ENCODE results near the gene CRELD1.

Gene CRELD1

DNA sequence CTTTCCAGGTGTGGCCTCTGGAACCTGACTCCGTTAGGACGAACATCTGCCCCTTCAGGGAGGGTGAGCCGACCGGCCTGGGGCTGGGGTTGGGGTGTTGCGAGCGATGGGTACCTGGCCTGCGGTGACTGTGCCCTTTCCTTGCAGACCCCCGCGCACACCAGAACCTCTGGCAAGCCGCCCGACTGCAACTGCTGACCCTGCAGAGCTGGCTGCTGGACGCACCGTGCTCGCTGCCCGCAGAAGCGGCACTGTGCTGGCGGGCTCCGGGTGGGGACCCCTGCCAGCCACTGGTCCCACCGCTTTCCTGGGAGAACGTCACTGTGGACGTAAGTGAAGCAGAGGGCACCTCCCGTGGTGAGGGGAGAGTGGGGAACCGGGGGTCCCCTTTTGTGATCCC is 5.5 kb upstream of the CRELD1 start:
- Histone ChIP-seq H3K79me1 (ENCODE audit: low read length) (peaks cover 5% of the 10 kb centered on the region), H4K12ac (ENCODE audit: low read depth, low read length) (no peak overlapping the region), H2BK12ac (ENCODE audit: low read length) (no peak overlapping the region), H3K9me3 (ENCODE audit: insufficient read depth, low read depth, low read length) (no peaks in the 10 kb centered on the region), H3K79me2 (ENCODE audit: control insufficient read depth, insufficient read depth, low read length, poor library complexity) (peaks cover 2% of the 10 kb centered on the region), H3K27me3 (ENCODE audit: insufficient read depth, low read length) (no peaks in the 10 kb centered on the region), H3K4me2 (ENCODE audit: low read length) (no peak overlapping the region), H3K9ac (ENCODE audit: low read length) (no peak overlapping the region), H3K4ac (ENCODE audit: low read depth, low read length) (no peak overlapping the region), H3K18ac (ENCODE audit: low read length) (no peak overlapping the region), H2BK120ac (ENCODE audit: insufficient read depth, low read length, poor library complexity) (no peak overlapping the region), H3K4me3 (ENCODE audit: low read depth, low read length) (no peak overlapping the region), H2BK5ac (ENCODE audit: low read depth, low read length, poor library complexity) (no peak overlapping the region), H3K14ac (ENCODE audit: low read length) (no peak overlapping the region), H2AFZ (ENCODE audit: insufficient read depth, low read length, poor library complexity) (no peak overlapping the region), H4K8ac (ENCODE audit: low read depth, low read length) (no peak overlapping the region), H2AK5ac (ENCODE audit: low read length) (no peak overlapping the region), H4K91ac (ENCODE audit: low read depth, low read length) (no peak overlapping the region), H3K36me3 (ENCODE audit: control insufficient read depth in 1 of 2, insufficient read depth in 2 of 2, low read length in 2 of 2) (peaks cover 10 to 11% of the 10 kb centered on the region in 2 experiments), H3K27ac (ENCODE audit: low read depth, low read length) (no peak overlapping the region), H3K23ac (ENCODE audit: low read length) (no peak overlapping the region), H3K4me1 (ENCODE audit: control insufficient read depth in 1 of 2, insufficient read depth in 2 of 2, low read length in 2 of 2) (peaks cover 0 to 3% of the 10 kb centered on the region in 2 experiments)
- no CpG with 5 or more reads among the region's 23 CpGs for WGBS (ENCODE audit: extremely low coverage, insufficient coverage, insufficient read length)
- DNase-seq = no peak

- WGBS (ENCODE audit: extremely low coverage, insufficient coverage, insufficient read length) = no CpG with 5 or more reads among the region's 4 CpGs
Observed at GRCh38 chr3:9930804-9931418, 2.7 kb upstream of the CRELD1 start.

DNA sequence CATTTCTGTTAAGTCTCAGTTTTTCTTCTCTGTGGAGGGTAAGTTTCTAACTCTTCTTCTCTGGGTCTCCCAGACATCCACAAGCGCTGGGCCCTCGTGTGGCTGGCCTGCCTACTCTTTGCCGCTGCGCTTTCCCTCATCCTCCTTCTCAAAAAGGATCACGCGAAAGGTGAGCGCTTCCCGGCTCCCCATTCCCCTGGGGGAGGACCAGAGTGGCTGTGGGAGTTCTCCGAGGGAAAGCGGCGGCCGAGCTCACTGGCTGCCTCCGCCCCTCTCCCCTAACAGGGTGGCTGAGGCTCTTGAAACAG is 1.1 kb upstream of the CRELD1 start:
- whole genome bisulfite sequencing (ENCODE audit: extremely low coverage, insufficient coverage, insufficient read length) = no CpG with 5 or more reads among the region's 13 CpGs
- H3K27me3 ChIP-seq (ENCODE audit: insufficient read depth, low read length) = no peaks in the 10 kb centered on the region
- no peak overlapping the region for H3K23ac ChIP-seq (ENCODE audit: low read length)
- H3K4me1 ChIP-seq (ENCODE audit: control insufficient read depth in 1 of 2, insufficient read depth in 2 of 2, low read length in 2 of 2) = peaks cover 8 to 12% of the 10 kb centered on the region in 2 experiments
- H4K91ac ChIP-seq (ENCODE audit: low read depth, low read length) = no peak overlapping the region
- no peak overlapping the region for H2BK12ac ChIP-seq (ENCODE audit: low read length)
- peak overlapping the region; percentile 99 for H3K4me2 ChIP-seq (ENCODE audit: low read length)
- peak overlapping the region; percentile 69 for H2AFZ ChIP-seq (ENCODE audit: insufficient read depth, low read length, poor library complexity)
- no peak overlapping the region for H3K27ac ChIP-seq (ENCODE audit: low read depth, low read length)
- H3K79me2 ChIP-seq (ENCODE audit: control insufficient read depth, insufficient read depth, low read length, poor library complexity) = peaks cover 4% of the 10 kb centered on the region
- H4K8ac ChIP-seq (ENCODE audit: low read depth, low read length) = peak overlapping the region; percentile 47
- no peak overlapping the region for H3K4me3 ChIP-seq (ENCODE audit: low read depth, low read length)
- H3K14ac ChIP-seq (ENCODE audit: low read length) = no peak overlapping the region
- no peaks in the 10 kb centered on the region for H3K9me3 ChIP-seq (ENCODE audit: insufficient read depth, low read depth, low read length)
- no peak overlapping the region for H2AK5ac ChIP-seq (ENCODE audit: low read length)
- DNase-seq = no peak
- no peak overlapping the region for H2BK120ac ChIP-seq (ENCODE audit: insufficient read depth, low read length, poor library complexity)
- no peak overlapping the region for H3K4ac ChIP-seq (ENCODE audit: low read depth, low read length)
- no peak overlapping the region for H3K9ac ChIP-seq (ENCODE audit: low read length)
- peaks cover 9% of the 10 kb centered on the region for H3K79me1 ChIP-seq (ENCODE audit: low read length)
- H3K18ac ChIP-seq (ENCODE audit: low read length) = no peak overlapping the region
- H3K36me3 ChIP-seq (ENCODE audit: control insufficient read depth in 1 of 2, insufficient read depth in 2 of 2, low read length in 2 of 2) = peaks cover 5 to 8% of the 10 kb centered on the region in 2 experiments
- H4K12ac ChIP-seq (ENCODE audit: low read depth, low read length) = peak overlapping the region; percentile 68
- H2BK5ac ChIP-seq (ENCODE audit: low read depth, low read length, poor library complexity) = no peak overlapping the region

More at GRCh38 chr3:9930804-9931418, 2.7 kb upstream of the CRELD1 start:
- no peak overlapping the region for H3K4me2 ChIP-seq (ENCODE audit: low read length)
- H3K9me3 ChIP-seq (ENCODE audit: insufficient read depth, low read depth, low read length) = no peaks in the 10 kb centered on the region
- H3K4ac ChIP-seq (ENCODE audit: low read depth, low read length) = no peak overlapping the region
- H4K12ac ChIP-seq (ENCODE audit: low read depth, low read length) = no peak overlapping the region
- H3K14ac ChIP-seq (ENCODE audit: low read length) = no peak overlapping the region
- no peak overlapping the region for H3K27ac ChIP-seq (ENCODE audit: low read depth, low read length)
- H4K91ac ChIP-seq (ENCODE audit: low read depth, low read length) = no peak overlapping the region
- H4K8ac ChIP-seq (ENCODE audit: low read depth, low read length) = no peak overlapping the region
- H2BK5ac ChIP-seq (ENCODE audit: low read depth, low read length, poor library complexity) = no peak overlapping the region
- no peak overlapping the region for H2AK5ac ChIP-seq (ENCODE audit: low read length)
- H3K36me3 ChIP-seq (ENCODE audit: control insufficient read depth in 1 of 2, insufficient read depth in 2 of 2, low read length in 2 of 2) = peaks cover 5 to 7% of the 10 kb centered on the region in 2 experiments
- no peak overlapping the region for H3K9ac ChIP-seq (ENCODE audit: low read length)
- no peak overlapping the region for H3K18ac ChIP-seq (ENCODE audit: low read length)
- H3K4me3 ChIP-seq (ENCODE audit: low read depth, low read length) = no peak overlapping the region
- peaks cover 8 to 12% of the 10 kb centered on the region in 2 experiments for H3K4me1 ChIP-seq (ENCODE audit: control insufficient read depth in 1 of 2, insufficient read depth in 2 of 2, low read length in 2 of 2)
- H3K79me2 ChIP-seq (ENCODE audit: control insufficient read depth, insufficient read depth, low read length, poor library complexity) = peaks cover 4% of the 10 kb centered on the region
- H2AFZ ChIP-seq (ENCODE audit: insufficient read depth, low read length, poor library complexity) = no peak overlapping the region
- H3K27me3 ChIP-seq (ENCODE audit: insufficient read depth, low read length) = no peaks in the 10 kb centered on the region
- peaks cover 9% of the 10 kb centered on the region for H3K79me1 ChIP-seq (ENCODE audit: low read length)
- DNase-seq = no peak
- H3K23ac ChIP-seq (ENCODE audit: low read length) = no peak overlapping the region
- no peak overlapping the region for H2BK12ac ChIP-seq (ENCODE audit: low read length)
- H2BK120ac ChIP-seq (ENCODE audit: insufficient read depth, low read length, poor library complexity) = no peak overlapping the region

GRCh38 chr3:9932843-9933560 is 632 bp upstream of the CRELD1 start:
- peak overlapping the region; percentile 89 for H2AFZ ChIP-seq (ENCODE audit: insufficient read depth, low read length, poor library complexity)
- H2BK12ac ChIP-seq (ENCODE audit: low read length) = no peak overlapping the region
- peak; percentile 69 to 80 for DNase-seq
- peak overlapping the region; percentile 72 for H3K4me3 ChIP-seq (ENCODE audit: low read depth, low read length)
- peak overlapping the region; percentile 42 for H3K18ac ChIP-seq (ENCODE audit: low read length)
- peak overlapping the region; percentile 39 for H3K4ac ChIP-seq (ENCODE audit: low read depth, low read length)
- H3K14ac ChIP-seq (ENCODE audit: low read length) = peak overlapping the region; percentile 83
- no peaks in the 10 kb centered on the region for H3K27me3 ChIP-seq (ENCODE audit: insufficient read depth, low read length)
- H2BK120ac ChIP-seq (ENCODE audit: insufficient read depth, low read length, poor library complexity) = peak overlapping the region; percentile 18
- peak overlapping the region; percentile 61 for H3K27ac ChIP-seq (ENCODE audit: low read depth, low read length)
- peak overlapping the region; percentile 47 for H4K8ac ChIP-seq (ENCODE audit: low read depth, low read length)
- peaks cover 5 to 11% of the 10 kb centered on the region in 2 experiments for H3K36me3 ChIP-seq (ENCODE audit: control insufficient read depth in 1 of 2, insufficient read depth in 2 of 2, low read length in 2 of 2)
- H3K4me1 ChIP-seq (ENCODE audit: control insufficient read depth in 1 of 2, insufficient read depth in 2 of 2, low read length in 2 of 2) = peaks cover 8 to 12% of the 10 kb centered on the region in 2 experiments
- no peak overlapping the region for H3K23ac ChIP-seq (ENCODE audit: low read length)
- H2BK5ac ChIP-seq (ENCODE audit: low read depth, low read length, poor library complexity) = no peak overlapping the region
- H3K79me1 ChIP-seq (ENCODE audit: low read length) = peaks cover 9% of the 10 kb centered on the region
- peak overlapping the region; percentile 41 for H4K91ac ChIP-seq (ENCODE audit: low read depth, low read length)
- H3K4me2 ChIP-seq (ENCODE audit: low read length) = peak overlapping the region; percentile 99
- H4K12ac ChIP-seq (ENCODE audit: low read depth, low read length) = peak overlapping the region; percentile 78
- WGBS (ENCODE audit: extremely low coverage, insufficient coverage, insufficient read length) = no CpG with 5 or more reads among the region's 77 CpGs
- H3K9ac ChIP-seq (ENCODE audit: low read length) = peak overlapping the region; percentile 79
- peaks cover 4% of the 10 kb centered on the region for H3K79me2 ChIP-seq (ENCODE audit: control insufficient read depth, insufficient read depth, low read length, poor library complexity)
- H2AK5ac ChIP-seq (ENCODE audit: low read length) = peak overlapping the region; percentile 75
- no peaks in the 10 kb centered on the region for H3K9me3 ChIP-seq (ENCODE audit: insufficient read depth, low read depth, low read length)
